ENCODE measurements around the gene UGGT1.

The UGGT1 gene

DNA sequence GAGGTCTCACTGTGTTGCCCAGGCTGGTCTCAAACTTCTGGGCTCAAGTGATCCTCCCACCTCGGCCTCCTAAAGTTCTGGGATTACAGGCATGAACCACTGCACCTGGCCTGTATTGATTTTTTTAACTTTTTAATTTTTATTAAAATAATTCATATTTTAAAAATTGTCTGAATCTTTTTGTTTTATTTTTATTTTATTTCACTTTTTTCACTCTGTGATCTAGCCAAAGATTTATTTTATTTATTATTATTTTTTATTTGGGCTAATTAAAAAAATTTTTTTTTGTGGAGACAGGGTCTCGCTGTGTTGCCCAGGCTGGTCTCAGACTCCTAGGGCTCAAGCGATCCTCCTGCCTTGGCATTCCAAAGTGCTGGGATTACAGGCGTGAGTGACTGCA lies 14.1 kb downstream of the UGGT1 start:
- no peak for DNase-seq (ENCODE audit: low read depth in 2 of 2)

DNA sequence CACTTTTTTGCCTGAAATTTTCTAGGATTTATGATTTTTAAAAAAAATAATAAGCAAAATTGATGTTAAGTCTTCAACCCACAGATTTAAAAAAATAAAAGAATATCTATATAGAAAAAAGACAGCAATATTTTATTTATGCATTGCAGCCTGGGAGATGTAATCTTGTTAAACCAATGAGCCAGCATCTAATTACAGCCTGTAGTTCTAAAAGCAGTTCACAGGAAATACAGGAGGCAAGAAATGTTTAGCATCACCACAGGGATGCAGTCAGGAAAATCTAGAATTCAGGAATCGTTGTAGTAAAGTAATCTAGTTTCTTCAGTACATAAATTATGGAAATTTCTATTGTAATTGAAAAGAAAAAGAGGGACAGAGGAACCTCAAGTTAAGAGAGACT lies 17.2 kb downstream of the UGGT1 start:
- DNase-seq (ENCODE audit: low read depth in 2 of 2): no peak

DNA sequence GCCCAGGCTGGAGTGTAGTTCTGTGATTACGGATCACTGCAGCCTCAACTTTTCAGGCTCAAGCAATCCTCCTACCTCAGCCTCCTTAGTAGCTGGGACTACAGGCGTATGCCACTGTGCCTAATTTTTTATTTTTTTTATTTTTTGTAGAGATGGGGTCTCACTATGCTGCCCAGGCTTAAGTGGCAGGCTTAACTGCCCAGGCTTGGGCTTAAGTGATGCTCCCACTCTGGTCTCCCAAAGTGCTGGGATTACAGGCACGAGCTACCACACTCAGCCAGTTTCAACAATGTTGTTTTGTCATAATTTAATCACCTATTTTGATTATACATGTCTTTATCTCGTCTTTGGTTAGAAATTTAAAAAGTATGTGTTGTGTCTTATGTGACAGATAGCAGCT lies 18.2 kb downstream of the UGGT1 start:
- no peak for DNase-seq (ENCODE audit: low read depth in 2 of 2)

DNA sequence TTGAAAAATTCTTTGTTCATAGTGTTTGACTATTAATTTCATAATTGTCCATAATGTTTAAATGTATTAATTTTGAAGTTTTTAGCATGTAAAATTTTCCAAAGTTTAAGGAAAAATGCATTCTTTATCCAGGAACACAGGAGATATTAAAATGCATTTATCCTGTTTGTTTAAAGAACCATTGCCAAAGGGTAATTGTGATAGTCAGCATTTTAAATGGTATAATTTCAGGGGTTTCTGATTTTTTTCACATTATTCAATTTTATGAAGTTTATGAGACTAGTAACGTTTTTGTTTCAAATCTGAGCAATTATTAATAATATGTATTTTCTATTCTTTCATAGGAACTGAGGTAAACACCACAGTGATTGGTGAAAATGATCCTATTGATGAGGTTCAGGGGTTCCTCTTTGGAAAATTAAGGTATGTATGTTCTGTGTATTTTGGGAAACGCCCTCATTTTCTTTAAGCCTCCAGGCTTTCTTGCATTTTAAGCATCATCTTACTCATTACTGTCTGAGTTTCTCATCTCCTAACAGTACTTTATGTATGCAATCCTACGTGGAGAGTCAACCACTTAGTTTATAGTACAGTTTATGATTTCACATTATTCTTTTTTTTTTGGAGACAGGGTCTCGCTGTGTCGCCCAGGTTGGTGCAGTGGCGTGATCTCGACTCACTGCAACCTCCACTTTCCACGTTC lies 25.1 kb downstream of the UGGT1 start:
- no peak for DNase-seq (ENCODE audit: low read depth in 2 of 2)

DNA sequence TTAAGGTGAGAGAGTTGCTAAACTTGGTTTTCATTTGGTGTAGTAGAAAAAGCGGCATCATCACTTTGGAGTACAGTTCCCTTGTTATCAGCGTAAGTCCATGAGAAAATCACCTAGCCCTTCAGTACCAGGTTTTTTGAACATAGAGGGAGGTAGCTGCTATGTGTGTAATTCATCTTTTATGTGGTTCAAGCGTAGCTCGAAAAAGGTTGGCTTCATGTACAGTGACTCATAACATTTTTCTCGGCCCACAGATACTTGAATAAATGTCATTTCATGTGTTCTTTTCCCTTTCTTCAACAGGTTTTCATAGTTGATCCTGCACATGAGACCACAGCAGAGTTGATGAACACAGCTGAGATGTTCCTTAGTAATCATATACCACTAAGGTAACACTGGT lies 43.6 kb downstream of the UGGT1 start:
- no peak for DNase-seq (ENCODE audit: low read depth in 2 of 2)

DNA sequence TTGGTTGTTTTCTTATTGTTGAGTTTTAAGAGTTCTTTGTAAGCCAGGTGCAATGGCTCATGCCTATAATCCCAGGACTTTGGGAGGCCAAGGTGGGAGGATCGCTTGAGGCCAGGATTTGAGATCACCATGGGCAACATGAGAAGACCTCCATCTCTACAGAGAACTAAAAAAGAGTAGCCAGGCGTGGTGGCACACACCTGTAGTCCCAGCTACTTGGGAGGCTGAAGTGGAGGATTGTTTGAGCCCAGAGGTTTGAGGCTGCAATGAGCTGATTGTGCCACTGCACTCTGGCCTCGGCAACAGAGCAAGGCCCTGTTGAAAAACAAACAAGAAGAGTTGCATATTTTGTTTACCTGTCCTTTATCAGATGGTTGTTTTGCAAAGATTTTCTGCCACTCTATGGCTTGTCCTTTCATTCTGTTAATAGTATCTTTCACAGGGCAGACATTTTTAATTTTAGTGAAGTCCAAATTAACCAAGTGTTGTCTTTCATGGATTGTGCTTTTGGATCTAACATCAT lies 46.2 kb downstream of the UGGT1 start:
- DNase-seq (ENCODE audit: low read depth in 2 of 2): no peak

DNA sequence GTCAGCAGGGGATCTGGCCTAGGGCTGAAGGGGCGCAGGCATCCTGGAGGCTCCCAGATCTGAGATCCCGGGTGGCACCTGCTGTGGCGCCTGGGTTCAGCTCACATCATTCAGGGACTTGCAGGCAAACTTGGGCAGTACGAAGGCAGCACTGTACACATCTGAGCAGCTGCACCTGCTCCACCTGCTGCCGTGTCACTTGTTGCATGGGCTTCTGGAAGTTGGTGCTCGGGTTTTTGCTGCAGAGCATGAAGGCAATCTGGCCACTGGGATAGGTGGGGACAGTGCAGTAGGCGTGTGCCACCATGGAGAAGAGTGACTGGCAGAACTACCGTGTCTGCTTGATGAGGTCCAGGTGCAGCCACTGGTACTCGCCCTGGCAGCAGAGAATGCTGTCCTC lies 48.6 kb downstream of the UGGT1 start:
- DNase-seq (ENCODE audit: low read depth in 2 of 2): no peak

DNA sequence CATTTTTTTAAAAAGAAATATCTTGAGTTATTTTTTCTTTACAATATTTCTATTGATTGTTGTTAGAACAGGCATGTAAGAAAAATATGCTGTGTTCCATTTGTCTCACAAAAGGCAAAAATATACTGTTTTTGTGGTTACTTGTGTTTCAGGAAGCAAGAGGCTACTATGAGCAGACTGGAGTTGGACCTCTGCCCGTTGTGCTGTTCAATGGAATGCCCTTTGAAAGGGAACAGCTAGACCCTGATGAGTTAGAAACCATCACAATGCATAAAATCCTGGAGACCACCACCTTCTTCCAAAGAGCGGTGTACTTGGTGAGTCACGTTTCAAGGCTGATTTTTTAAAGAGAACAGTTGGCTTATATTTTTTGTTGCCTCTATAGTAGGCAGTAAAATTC lies 54.7 kb downstream of the UGGT1 start:
- DNase-seq (ENCODE audit: low read depth in 2 of 2): no peak

DNA sequence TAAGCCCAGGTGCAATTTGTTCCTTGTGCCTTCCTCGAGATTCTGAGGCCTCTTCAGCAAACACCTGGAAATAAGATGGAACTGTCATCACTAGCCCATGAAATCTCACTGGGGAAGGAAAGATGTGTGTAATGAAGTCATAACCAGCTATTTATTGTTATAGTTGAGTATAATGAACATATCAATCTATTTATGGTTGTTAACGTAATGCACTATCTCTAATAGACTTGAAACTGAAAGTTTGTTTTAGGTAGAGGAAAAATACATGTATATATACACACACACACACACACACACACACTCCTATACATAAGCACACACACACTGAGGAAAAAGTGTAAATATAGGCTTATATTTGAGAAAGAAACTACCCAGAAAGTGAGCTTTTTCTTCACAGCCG lies 62.8 kb downstream of the UGGT1 start:
- DNase-seq (ENCODE audit: low read depth in 2 of 2): no peak

DNA sequence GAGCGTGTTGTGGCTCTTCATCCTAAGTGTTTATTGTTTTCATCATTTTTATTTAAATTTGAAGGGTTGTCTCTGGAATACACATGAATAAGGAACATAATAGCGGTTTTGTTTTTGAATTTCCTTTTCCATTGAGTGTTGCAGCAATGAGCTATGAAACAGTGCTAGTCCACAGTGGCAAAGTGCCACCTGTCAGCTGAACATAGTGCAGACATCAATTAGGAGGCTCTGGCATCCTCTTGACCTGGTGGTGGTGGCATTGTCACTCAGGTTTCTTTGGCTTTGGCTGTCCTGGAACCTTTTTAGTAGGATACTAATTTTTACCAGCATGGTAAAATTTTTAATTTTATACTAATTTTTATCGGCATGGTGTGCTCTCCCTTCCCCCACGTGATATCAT lies 63.2 kb downstream of the UGGT1 start:
- DNase-seq (ENCODE audit: low read depth in 2 of 2): no peak

DNA sequence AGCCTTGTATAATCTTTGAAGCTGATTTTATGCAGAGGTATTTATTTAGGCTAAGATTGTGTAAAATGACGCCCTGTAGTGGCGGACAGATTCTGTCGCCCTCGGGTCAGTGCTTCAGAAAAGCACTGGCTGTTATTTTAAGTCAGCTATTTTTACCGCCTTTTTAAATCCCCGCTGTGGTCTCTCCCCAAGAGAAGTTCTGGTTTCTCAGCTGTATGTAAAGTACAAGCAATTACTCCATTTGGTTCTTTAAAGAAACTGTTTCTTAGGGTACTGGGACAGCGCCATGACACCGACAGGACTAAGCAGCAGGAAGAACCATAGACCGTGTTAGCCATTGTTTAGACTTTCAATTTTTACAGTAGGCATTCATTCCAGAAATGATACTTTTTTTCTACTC lies 65.0 kb downstream of the UGGT1 start:
- DNase-seq (ENCODE audit: low read depth in 2 of 2): no peak

DNA sequence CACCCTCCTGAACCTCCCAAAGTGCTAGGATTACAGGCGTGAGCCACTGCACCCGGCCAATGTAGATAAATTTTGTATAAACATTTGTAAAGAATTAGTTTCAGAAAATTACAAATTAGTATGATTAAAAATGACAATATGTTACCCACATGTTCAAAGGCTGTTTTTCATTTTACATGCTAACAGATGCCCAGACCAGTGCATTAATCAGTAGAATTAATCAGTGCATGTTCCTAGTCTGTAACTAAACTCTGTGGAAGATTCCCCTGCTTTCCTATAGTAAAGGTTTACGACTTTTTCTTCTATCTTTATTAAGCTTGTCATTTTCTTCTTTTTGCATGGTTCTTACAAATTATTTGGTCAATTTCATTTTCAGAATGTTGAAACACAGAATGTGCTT lies 65.8 kb downstream of the UGGT1 start:
- no peak for DNase-seq (ENCODE audit: low read depth in 2 of 2)

DNA sequence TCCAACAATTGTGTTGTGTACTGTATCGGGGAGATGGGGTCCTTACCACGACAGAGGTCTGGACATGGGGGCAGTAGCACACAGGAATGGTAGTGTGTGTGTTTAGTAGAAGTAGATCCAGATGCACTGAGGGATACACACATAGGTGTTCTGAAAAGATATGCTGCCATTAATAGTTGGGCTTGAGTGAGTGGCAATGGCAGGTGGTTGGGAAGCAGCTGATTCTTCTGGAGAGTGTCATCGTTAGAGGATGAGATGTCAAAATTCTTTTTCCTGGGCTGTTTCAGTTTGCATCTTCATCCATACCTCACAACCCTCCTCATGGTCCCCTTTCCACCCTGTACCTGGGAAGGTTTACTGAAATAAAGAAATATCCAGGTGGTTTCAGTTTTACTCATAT lies 66.6 kb downstream of the UGGT1 start:
- no peak for DNase-seq (ENCODE audit: low read depth in 2 of 2)

DNA sequence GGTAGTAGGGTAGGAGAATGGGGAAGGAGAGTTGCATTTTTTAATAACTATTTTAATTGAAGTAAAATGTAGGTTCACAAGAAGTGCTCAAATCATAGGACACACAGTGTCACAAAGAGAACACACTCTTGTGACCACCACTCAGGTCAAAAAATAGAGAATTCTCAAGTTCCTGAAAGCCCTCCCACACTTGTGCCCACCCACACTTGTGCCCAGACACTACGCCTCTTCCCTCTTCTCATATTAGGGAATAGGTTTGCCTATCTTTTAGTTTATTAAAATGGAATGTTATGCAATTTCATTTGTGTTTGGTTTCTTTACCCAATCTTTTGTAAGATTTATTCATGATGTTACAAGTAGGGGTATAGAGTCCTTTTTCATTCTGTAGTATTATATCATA lies 67.2 kb downstream of the UGGT1 start:
- no peak for DNase-seq (ENCODE audit: low read depth in 2 of 2)

DNA sequence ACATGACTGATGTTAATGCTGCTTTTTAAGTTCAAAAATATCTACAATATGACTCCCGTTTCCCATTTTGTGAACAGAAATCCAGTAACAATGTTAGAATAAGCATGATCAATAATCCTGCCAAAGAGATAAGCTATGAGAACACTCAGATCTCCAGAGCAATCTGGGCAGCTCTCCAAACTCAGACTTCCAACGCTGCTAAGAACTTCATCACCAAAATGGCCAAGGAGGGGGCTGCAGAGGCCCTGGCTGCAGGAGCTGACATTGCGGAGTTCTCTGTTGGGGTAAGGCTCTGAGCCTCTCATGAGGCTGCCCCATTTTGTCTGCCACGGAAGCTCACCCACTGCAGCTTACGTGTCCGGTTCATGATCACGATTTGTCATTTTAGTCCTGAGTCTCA lies 68.4 kb downstream of the UGGT1 start:
- no peak for DNase-seq (ENCODE audit: low read depth in 2 of 2)

DNA sequence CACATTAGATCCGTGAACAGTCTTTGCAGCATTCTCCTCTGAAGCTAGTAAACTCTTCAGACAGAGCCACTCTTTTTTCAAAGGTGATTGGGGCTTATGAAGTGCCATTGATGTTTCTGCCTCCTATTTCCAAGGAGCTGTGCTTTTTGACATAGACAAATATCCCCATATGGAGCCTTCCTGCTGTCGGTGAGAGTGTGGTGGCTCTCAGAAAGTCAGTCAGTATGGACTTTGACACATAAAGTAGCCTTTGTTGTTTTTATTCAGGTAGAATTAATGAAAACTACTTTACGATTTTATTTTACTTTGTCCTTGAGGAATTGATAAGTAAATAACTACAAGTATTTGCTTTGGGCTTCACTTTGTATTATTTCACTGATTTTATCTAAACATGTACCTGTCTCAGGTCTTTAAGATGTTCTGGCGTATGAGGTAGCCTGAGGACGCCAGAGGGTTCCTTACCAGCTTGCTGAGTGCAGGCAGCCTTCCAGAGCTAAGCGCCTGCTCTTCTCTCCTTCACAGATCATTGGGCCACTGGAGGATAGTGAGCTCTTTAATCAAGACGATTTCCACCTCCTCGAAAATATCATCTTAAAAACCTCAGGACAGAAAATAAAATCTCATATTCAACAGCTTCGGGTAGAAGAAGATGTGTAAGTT lies 69.7 kb downstream of the UGGT1 start:
- DNase-seq (ENCODE audit: low read depth in 2 of 2): no peak

DNA sequence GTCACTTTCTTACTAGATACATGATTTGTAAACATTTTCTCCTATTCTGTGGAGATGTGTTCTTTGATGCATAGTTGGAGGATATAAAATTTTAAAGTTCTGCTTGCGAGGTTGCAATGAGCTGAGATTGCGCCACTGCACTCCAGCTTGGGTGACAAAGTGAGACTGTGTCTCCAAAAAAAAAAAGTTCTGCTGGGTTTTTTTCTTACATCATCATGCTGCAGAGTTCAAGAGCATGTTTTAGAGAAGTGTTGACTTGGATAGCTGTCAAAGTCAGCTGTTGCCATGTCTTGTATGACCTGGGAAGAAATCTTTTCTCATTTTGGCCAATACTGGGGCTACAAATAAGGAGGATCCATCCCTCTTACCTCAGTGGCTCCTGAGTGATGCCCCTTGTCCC lies 71.3 kb downstream of the UGGT1 start:
- no peak for DNase-seq (ENCODE audit: low read depth in 2 of 2)

DNA sequence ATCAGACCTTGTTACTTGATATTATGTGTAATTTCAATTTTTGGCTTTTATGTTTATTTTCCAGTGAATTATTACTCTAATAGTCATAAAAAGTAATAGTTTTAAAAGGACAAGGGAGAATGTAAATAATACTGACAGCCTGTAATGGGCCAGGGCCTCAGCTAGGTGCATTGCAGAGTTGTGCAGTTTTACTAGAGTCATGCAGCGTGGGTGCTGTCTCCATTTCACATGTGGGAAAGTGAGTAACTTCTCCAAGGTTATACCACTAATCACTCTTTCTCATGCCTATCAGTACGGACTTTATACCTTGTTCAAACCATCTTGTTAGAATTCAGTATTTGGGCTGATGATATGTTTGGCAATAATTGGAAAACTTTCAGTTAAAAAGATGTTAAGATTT lies 73.3 kb downstream of the UGGT1 start:
- DNase-seq (ENCODE audit: low read depth in 2 of 2): no peak

DNA sequence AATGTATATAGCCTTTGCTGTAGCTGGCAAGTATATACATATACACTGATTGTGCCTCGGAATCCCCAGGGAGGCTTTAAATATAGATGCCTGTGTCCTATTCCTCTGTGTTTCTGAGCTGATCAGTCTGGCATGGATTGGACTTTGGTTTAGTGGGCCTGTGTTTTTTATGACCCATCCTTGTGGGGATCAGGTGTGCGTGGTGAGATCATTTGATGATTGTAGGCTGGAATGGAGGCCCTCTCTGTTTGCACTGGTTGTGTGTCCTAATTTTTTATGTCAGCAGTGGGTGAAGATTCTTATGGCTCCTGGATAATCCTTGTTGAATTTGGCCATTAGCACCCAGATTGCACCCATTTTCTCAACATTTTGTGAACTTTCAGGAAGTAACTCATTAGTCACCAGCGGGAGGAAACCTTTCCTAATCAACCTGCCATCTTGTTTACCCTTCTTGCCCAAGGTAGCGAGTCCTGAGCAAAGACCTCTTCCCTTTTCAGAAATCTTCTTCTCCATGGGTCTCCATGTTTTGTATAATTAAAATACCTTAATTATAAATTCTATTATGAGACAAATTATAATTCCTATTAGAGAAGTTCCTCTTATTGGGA lies 75.8 kb downstream of the UGGT1 start:
- DNase-seq (ENCODE audit: low read depth in 2 of 2): no peak

DNA sequence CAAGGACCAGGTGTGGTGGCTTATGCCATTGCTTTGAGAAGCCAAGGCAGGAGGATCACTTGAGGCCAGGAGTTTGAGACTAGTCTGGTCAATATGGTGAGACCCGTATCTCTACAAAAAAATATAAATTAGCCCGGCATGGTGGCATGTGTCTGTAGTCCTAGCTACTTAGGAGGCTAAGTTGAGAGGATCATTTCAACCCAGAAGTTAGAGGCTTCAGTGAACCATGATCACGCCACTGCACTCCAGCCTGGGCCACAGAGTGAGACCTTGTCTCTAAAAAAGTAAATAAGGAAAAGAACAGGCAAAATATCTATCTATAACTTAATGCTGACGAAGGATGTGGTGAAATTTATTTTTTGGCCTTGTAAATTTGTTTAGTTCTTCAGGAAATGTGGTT lies 78.1 kb downstream of the UGGT1 start:
- no peak for DNase-seq (ENCODE audit: low read depth in 2 of 2)

DNA sequence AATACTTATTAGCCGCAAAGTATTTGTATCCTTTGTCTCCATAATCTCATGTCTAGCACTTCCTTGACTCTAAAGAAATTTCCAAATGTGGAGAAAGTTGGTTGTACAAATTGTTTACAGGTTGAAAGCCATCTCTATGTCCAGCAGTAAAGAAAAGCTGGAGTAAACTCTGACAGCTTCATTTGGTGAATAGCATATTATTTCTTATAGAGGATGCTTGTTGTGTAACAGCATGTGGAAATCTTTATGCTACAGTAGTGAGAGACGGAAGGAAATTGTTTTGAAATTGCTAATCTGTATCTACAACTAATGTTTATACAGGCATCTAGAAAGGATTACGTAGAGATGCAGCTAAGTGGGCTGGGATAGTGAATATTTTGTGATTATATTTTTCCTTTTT lies 78.5 kb downstream of the UGGT1 start:
- DNase-seq (ENCODE audit: low read depth in 2 of 2): no peak

DNA sequence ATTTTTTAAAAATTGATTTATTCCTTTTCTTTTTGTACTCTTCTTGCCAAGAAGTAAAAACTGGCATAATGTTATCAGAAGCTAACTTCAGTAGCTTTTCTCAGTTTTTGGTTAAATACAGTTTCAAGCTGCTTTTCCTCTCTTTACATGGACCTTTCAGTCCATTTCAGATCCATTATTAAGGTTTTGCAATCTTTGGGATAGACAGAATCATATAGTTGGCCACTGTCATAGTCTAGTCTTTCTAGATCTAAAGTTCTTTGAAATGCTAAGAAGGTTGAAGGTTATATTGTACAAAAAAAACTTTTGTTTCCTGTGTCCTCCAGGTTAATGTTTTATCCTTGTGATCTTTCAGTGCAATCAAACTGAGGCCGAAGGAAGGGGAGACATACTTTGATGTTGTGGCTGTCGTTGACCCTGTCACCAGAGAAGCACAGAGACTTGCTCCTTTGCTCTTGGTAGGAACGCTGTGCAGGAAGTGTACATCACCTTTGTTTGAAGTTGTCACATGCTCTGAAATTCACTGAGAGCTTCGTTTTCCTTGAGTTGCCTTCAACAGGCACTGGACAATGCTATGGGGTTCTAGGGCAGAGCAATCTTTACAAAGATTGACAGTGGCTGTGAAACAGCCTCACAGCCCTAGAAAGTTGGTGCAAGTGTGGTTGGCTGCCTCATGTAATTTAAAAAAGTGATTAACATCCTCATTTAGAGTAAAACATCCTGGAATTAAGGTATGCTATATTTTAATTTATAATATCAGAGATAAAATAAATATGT lies 79.1 kb downstream of the UGGT1 start:
- no peak for DNase-seq (ENCODE audit: low read depth in 2 of 2)

DNA sequence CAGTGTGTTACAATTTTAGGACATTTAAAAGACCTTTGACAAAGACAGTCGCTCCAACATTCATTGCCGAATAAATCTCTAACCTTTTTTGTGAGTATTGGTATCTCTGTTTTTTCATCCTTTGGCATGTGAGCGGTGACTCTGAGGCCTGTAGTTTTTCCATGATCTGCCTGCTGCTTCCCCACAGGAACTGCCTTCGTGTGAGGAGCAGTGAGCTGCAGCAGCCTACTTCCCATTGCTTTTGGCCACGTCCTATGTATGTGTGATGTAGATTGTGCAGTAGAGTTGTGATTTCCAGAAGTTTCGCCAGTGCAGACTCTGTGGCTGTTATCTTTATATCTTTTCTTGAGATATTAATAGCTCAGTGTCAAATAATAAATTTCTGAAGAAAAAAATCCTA lies 79.8 kb downstream of the UGGT1 start:
- no peak for DNase-seq (ENCODE audit: low read depth in 2 of 2)
